OCI-LY1 (cell line): Measurements from ENCODE around the gene PTP4A2.

Experiments used
- H2AFZ ChIP-seq: fragments of 200-600 bp; sonication (generic), shearing (Covaris generic); 2 replicates; pipeline ENCODE4 v1.6.0; 2014; ENCODE audit warnings: antibody characterized with exemption, mild to moderate bottlenecking, low read length
- H3F3A ChIP-seq: fragments of 200-600 bp; sonication (generic), shearing (Covaris generic); 2 replicates; pipeline ENCODE4 v1.6.0; 2014; ENCODE audit warnings: mild to moderate bottlenecking, antibody characterized with exemption, low read length, moderate library complexity; ENCODE audit not compliant: insufficient read depth
- H3K27ac ChIP-seq: fragments of 200-600 bp; sonication (generic); 2 replicates; pipeline ENCODE4 v1.5.1; 2014; ENCODE audit warnings: low read length, mixed run types, mild to moderate bottlenecking, low read depth; ENCODE audit not compliant: poor library complexity, severe bottlenecking
- H3K27me3 ChIP-seq: fragments of 200-600 bp; sonication (generic); 2 replicates; pipeline ENCODE4 v1.6.0; 2014; ENCODE audit warnings: antibody characterized with exemption, mild to moderate bottlenecking, low read length, moderate library complexity; ENCODE audit not compliant: insufficient read depth
- H3K36me3 ChIP-seq: fragments of 200-600 bp; sonication (generic); 2 replicates; pipeline ENCODE4 v1.6.1; 2014; ENCODE audit warnings: mild to moderate bottlenecking, antibody characterized with exemption, low read length, moderate library complexity, mixed read lengths; ENCODE audit not compliant: insufficient read depth
- H3K4me1 ChIP-seq: fragments of 200-600 bp; sonication (generic); 2 replicates; pipeline ENCODE4 v1.5.1; 2014; ENCODE audit warnings: mild to moderate bottlenecking, low read length, moderate library complexity; ENCODE audit not compliant: insufficient read depth, severe bottlenecking
- H3K4me2 ChIP-seq: fragments of 200-600 bp; sonication (generic), shearing (Covaris generic); 2 replicates; pipeline ENCODE4 v1.6.1; 2014; ENCODE audit warnings: low read length
- H3K4me3 ChIP-seq: fragments of 200-600 bp; sonication (generic); 2 replicates; pipeline ENCODE4 v1.5.1; 2014; ENCODE audit warnings: low read length, low read depth, mild to moderate bottlenecking, mixed read lengths; ENCODE audit not compliant: poor library complexity, severe bottlenecking
- H3K79me2 ChIP-seq: fragments of 200-600 bp; shearing (Covaris generic); 2 replicates; pipeline ENCODE4 v1.6.1; 2016; ENCODE audit warnings: mixed run types, low read length, mixed read lengths; ENCODE audit not compliant: insufficient read depth
- H3K9ac ChIP-seq: fragments of 200-600 bp; sonication (generic), shearing (Covaris generic); 2 replicates; pipeline ENCODE4 v1.6.1; 2014; ENCODE audit warnings: mild to moderate bottlenecking, low read length, mixed read lengths
- H3K9me2 ChIP-seq: fragments of 200-600 bp; sonication (generic), shearing (Covaris generic); 2 replicates; pipeline ENCODE4 v1.6.1; 2014; ENCODE audit warnings: low read depth, mild to moderate bottlenecking, low read length, mixed read lengths
- H3K9me3 ChIP-seq: fragments of 200-600 bp; shearing (Covaris generic); 2 replicates; pipeline ENCODE4 v1.6.1; 2014; ENCODE audit warnings: low read length, mixed read lengths
- H4K20me1 ChIP-seq: fragments of 200-600 bp; sonication (generic), shearing (Covaris generic); 2 replicates; pipeline ENCODE4 v1.6.0; 2016; ENCODE audit warnings: mild to moderate bottlenecking, low read length; ENCODE audit not compliant: insufficient read depth
- EZH2 ChIP-seq: fragments of 200-600 bp; sonication (generic), shearing (Covaris generic); IDR thresholded peaks from 2 replicates; pipeline ENCODE4 v1.8.0; 2017; ENCODE audit warnings: borderline replicate concordance, mixed run types, mild to moderate bottlenecking, antibody characterized with exemption, low read length, moderate library complexity, mixed read lengths
- TF ChIP-seq, protein P1 (sequence below): fragments of 200-600 bp; sonication (generic), shearing (Covaris generic); IDR thresholded peaks from 2 replicates; pipeline ENCODE4 v1.5.1; 2017; ENCODE audit warnings: mild to moderate bottlenecking, antibody characterized with exemption, low read length, moderate library complexity, mixed read lengths

PTP4A2 gene

DNA sequence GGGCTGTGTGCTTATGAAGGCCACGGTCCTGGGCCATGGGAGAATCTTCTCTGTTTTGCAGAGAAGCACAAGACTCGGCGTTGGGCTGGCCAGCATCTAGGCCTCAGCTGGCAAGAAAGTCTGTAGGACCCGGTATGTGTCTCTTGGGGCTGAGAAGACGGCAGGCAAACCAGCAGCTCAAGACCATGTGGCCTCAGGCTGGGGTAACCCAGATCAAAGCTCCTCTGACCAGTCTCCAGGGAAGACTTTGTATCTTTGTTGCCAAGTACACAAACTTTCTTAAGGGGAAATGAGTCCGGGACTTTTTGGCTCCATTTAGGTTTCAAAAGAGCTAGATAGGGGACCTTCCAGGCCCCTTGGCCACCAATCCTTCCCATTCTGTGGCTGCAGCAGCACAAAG is 60.1 kb downstream of the PTP4A2 start:
- Histone ChIP-seq H3K27ac (peak overlapping the region; percentile 73), H3K4me1 (peaks cover 43% of the 10 kb centered on the region), H3K79me2 (no peaks in the 10 kb centered on the region), H3K9me3 (peaks cover 2% of the 10 kb centered on the region; the same call in 1 of the 2 replicates), H3K4me3 (no peak overlapping the region), H3K9ac (peak overlapping the region; percentile 7; the same call in 1 of the 2 replicates), H3F3A (no peaks in the 10 kb centered on the region; the same call in 1 of the 2 replicates), H4K20me1 (no peaks in the 10 kb centered on the region), H3K4me2 (no peak overlapping the region), H3K27me3 (no peaks in the 10 kb centered on the region), H2AFZ (peak overlapping the region; percentile 73), H3K9me2 (no peaks in the 10 kb centered on the region), H3K36me3 (no peaks in the 10 kb centered on the region)
- TF ChIP-seq EZH2, result no peak
- TF ChIP-seq, protein P1, sequence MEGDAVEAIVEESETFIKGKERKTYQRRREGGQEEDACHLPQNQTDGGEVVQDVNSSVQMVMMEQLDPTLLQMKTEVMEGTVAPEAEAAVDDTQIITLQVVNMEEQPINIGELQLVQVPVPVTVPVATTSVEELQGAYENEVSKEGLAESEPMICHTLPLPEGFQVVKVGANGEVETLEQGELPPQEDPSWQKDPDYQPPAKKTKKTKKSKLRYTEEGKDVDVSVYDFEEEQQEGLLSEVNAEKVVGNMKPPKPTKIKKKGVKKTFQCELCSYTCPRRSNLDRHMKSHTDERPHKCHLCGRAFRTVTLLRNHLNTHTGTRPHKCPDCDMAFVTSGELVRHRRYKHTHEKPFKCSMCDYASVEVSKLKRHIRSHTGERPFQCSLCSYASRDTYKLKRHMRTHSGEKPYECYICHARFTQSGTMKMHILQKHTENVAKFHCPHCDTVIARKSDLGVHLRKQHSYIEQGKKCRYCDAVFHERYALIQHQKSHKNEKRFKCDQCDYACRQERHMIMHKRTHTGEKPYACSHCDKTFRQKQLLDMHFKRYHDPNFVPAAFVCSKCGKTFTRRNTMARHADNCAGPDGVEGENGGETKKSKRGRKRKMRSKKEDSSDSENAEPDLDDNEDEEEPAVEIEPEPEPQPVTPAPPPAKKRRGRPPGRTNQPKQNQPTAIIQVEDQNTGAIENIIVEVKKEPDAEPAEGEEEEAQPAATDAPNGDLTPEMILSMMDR, result no peak

DNA sequence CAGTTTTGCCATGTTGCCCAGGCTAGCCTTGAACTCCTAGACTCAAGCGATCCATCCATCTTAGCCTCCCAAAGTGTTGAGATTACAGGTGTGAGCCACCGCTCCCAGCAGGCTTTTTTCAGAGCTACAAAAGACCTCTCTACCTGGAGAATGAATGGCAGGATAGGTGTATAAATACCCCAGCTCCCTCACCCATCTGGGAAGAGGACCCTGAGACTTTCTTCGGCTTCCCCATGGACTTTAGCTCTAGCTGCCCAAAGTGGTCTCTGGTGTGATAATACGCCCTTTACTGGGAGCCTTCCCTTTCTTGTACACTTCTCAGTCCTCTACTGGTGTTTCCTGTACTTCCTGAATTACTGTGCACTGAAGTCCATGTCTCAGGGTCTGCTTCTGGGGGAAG is 60.6 kb downstream of the PTP4A2 start:
- no peak for TF ChIP-seq EZH2
- TF ChIP-seq, protein P1, result no peak
- Histone ChIP-seq H3F3A (no peaks in the 10 kb centered on the region; the same call in 1 of the 2 replicates), H3K4me2 (no peak overlapping the region), H4K20me1 (no peaks in the 10 kb centered on the region), H2AFZ (peak overlapping the region; percentile 24; the same call in 1 of the 2 replicates), H3K9me2 (no peaks in the 10 kb centered on the region), H3K27me3 (no peaks in the 10 kb centered on the region), H3K9me3 (peaks cover 3% of the 10 kb centered on the region; the same call in 1 of the 2 replicates), H3K9ac (no peak overlapping the region; the same call in 1 of the 2 replicates), H3K4me1 (peaks cover 43% of the 10 kb centered on the region), H3K27ac (peak overlapping the region; percentile 73), H3K79me2 (no peaks in the 10 kb centered on the region), H3K4me3 (no peak overlapping the region), H3K36me3 (no peaks in the 10 kb centered on the region)

- peaks cover 3% of the 10 kb centered on the region; the same call in 1 of the 2 replicates for H3K9me3 ChIP-seq
- H3K27ac ChIP-seq, result no peak overlapping the region
These were observed 62.4 kb downstream of the PTP4A2 start for GRCh38 chr1:31875636-31876236.

More at GRCh38 chr1:31875636-31876236, 62.4 kb downstream of the PTP4A2 start:
- no peak overlapping the region for H3K4me3 ChIP-seq
- no peaks in the 10 kb centered on the region for H3K36me3 ChIP-seq
- H3K27me3 ChIP-seq, result no peaks in the 10 kb centered on the region
- TF ChIP-seq, protein P1, result no peak
- TF ChIP-seq EZH2, result no peak
- H3K4me2 ChIP-seq, result no peak overlapping the region
- no peaks in the 10 kb centered on the region for H4K20me1 ChIP-seq
- H3K9me2 ChIP-seq, result no peaks in the 10 kb centered on the region
- H3K4me1 ChIP-seq, result peaks cover 33% of the 10 kb centered on the region
- no peaks in the 10 kb centered on the region for H3K79me2 ChIP-seq
- H2AFZ ChIP-seq, result no peak overlapping the region
- no peaks in the 10 kb centered on the region; the same call in 1 of the 2 replicates for H3F3A ChIP-seq
- H3K9ac ChIP-seq, result no peak overlapping the region
